ENCODE data around the gene CFAP58. TPM values are rescaled to one million over a fixed set of nuclear protein-coding genes. Genes with fewer than 3 reads are reported as not detected.

Gene CFAP58
- total RNA-seq, 2 donors from 2014 or later, result 3.5 to 4.8 TPM

DNA sequence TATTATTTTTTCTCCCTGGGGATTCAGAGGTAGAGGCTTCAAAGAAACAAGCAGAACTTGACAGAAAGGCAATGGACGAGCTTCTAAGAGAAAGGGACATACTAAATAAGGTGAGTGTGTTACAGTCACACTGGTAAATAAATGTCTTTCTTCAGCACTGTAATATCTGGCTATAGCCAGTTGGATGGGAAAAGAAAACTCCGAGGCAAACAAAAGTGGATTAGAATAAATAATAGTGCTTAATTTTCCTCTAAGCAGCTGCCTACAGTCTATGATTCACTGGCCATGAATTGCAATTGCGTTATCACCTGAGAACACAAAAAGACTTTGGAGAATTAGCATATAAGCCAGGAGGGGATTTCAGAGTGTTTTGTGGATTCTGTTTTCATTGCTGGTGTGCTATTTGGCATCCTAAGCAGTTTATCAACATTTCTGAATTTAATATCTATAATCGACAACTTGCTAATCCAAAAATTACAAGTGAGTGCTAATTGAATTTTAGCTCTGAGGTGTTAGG lies 23.2 kb downstream of the CFAP58 start:
- Histone ChIP-seq H3K4me3 (no peak overlapping the region), H3K36me3 (no peaks in the 10 kb centered on the region), H3K27me3 (no peaks in the 10 kb centered on the region), H3K9me3 (peaks cover 0 to 3% of the 10 kb centered on the region in 2 donors), H3K27ac (no peak overlapping the region), H3K4me1 (no peaks in the 10 kb centered on the region)
- DNase-seq (ENCODE audit: low spot score), result no peak
- TF ChIP-seq, protein P1, sequence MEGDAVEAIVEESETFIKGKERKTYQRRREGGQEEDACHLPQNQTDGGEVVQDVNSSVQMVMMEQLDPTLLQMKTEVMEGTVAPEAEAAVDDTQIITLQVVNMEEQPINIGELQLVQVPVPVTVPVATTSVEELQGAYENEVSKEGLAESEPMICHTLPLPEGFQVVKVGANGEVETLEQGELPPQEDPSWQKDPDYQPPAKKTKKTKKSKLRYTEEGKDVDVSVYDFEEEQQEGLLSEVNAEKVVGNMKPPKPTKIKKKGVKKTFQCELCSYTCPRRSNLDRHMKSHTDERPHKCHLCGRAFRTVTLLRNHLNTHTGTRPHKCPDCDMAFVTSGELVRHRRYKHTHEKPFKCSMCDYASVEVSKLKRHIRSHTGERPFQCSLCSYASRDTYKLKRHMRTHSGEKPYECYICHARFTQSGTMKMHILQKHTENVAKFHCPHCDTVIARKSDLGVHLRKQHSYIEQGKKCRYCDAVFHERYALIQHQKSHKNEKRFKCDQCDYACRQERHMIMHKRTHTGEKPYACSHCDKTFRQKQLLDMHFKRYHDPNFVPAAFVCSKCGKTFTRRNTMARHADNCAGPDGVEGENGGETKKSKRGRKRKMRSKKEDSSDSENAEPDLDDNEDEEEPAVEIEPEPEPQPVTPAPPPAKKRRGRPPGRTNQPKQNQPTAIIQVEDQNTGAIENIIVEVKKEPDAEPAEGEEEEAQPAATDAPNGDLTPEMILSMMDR (IDR thresholded peaks at IDR 0.05), result no peak

DNA sequence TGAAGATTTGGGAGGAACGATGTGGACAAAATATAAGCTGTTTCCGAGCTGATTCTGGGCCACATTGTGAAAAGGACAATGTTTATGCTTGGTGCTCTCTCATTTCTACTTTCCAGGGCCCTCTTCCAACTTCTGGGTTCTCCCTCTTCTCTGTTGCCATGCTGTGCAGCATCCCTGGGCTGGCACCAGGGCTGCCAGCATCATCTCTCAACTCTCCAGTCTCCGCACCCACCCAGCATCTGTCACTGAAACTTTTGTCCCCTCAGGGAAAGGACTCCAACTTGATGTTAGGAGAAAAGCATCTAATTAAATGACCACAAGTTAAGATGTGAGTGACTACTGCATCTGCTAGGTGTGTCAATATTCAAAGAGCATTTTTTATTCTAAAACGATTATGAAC lies 26.7 kb downstream of the CFAP58 start:
- TF ChIP-seq, protein P1 (IDR thresholded peaks at IDR 0.05), result no peak
- H3K36me3 ChIP-seq, result no peaks in the 10 kb centered on the region
- H3K27me3 ChIP-seq, result no peaks in the 10 kb centered on the region
- no peaks in the 10 kb centered on the region for H3K9me3 ChIP-seq
- no peak overlapping the region for H3K27ac ChIP-seq
- DNase-seq (ENCODE audit: low spot score), result no peak
- H3K4me1 ChIP-seq, result no peaks in the 10 kb centered on the region
- no peak overlapping the region for H3K4me3 ChIP-seq

DNA sequence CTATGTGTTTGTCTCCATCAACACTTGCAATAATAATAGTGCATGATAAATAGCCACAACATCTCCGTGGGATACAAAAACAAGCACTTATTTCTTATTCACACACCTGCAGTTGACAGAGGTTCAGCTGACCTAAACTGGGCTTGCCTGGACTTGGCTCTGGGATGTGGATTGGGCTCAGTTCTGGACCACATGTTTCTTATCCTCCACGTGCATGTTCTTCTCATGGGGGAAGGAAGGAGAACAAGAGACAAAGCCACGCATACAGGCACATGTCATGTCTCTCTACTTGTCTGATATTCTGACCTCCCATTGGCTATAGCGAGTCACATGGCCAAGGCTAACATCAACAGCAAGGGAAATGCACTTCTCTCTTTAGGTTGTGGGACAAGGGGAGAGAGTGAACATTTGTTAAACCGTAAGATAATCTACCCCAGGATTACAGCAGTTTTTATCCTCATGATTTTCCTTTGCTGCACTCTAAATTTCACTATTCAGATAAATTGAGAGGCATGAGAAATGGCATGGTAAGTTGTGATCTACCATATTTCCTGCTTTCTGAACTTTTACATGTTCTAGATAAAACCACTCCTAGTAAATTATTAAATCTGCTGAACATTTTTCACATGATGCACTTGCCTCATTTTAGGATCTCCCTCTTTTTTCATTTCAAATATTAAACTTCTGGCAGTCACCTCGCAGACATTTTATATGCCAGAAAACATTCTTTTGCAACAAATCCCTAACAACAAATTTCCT lies 33.7 kb downstream of the CFAP58 start:
- no peaks in the 10 kb centered on the region for H3K9me3 ChIP-seq
- H3K4me3 ChIP-seq, result no peak overlapping the region
- TF ChIP-seq, protein P1 (IDR thresholded peaks at IDR 0.05), result no peak
- H3K4me1 ChIP-seq, result no peaks in the 10 kb centered on the region
- no peak overlapping the region for H3K27ac ChIP-seq
- H3K36me3 ChIP-seq, result no peaks in the 10 kb centered on the region
- no peaks in the 10 kb centered on the region for H3K27me3 ChIP-seq
- DNase-seq (ENCODE audit: low spot score), result no peak

DNA sequence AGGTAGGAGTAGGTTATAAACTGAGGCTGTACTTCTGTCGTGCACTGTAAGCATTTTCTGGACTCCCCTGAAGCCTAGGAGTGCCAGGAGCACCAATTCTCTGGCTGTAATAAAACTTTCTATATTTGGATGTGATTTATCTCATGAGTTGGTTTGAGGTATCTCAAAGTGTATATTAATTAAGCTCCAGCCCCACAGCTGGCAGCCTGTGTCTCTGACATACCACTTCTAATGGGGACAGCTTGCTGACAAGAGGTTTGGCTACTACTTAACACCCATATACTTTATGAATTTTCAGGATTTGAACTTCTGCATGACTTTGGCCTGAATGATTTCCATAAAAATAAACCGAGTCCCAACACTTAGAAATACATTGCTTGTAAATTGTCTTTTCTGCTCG lies 35.2 kb downstream of the CFAP58 start:
- H3K27me3 ChIP-seq, result no peaks in the 10 kb centered on the region
- no peak overlapping the region for H3K4me3 ChIP-seq
- DNase-seq (ENCODE audit: low spot score), result no peak
- no peaks in the 10 kb centered on the region for H3K9me3 ChIP-seq
- TF ChIP-seq, protein P1 (IDR thresholded peaks at IDR 0.05), result no peak
- H3K36me3 ChIP-seq, result no peaks in the 10 kb centered on the region
- no peak overlapping the region for H3K27ac ChIP-seq
- no peaks in the 10 kb centered on the region for H3K4me1 ChIP-seq

DNA sequence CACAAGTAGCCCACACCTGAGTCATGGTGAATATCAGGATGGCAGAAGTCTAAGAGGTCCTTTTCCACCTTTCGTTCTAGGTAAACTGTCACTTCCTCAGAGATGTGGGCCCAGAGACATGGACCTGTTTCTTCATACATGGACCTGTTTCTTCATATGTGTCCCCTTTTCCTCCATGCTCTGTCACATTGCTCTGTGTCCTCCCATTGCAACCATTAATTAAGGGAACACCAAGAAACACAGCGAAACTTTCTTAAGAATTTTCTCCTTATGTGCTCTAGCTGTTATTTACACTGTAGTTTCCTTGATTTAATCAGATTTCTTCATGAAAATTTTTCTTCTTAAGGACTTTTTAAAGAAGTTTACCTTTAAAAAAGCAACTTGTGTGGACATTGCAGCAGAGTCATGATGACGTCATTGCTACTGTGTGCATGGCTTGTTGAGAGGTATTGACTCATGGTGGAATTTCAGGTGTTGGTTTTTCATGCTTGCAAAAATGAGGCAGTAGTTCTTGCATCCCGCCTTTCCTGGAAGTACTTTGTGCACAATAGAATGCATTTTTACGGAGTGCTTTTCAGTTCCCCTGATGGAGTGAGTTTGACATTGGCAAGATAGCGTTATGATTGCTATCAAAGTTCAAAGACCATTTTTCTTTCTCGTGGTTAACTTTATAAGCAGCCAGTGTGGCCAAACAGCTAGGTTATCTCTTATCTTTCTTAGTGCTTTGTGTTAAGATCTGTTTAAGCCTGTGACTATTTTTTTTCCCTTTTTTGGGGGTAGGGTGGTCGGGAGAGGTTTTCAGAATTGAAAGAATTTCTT lies 37.7 kb downstream of the CFAP58 start:
- no peaks in the 10 kb centered on the region for H3K9me3 ChIP-seq
- no peak overlapping the region for H3K4me3 ChIP-seq
- no peaks in the 10 kb centered on the region for H3K36me3 ChIP-seq
- no peak for DNase-seq (ENCODE audit: low spot score)
- H3K27ac ChIP-seq, result no peak overlapping the region
- H3K4me1 ChIP-seq, result no peaks in the 10 kb centered on the region
- H3K27me3 ChIP-seq, result no peaks in the 10 kb centered on the region
- TF ChIP-seq, protein P1 (IDR thresholded peaks at IDR 0.05), result no peak

Measured in right atrium auricular region (tissue), 2 donors.